NCI-H187 (cell line): Measurements from ENCODE around the gene ITGB2.
"Not testable (repeated sequence)": the region's sequence is repeated elsewhere in the genome, so short reads cannot be mapped to it uniquely, and the experiment has no call there.

ENCODE experiments used
- DNase-seq, 2 experiments: peaks; one replicate each; lab custom pipeline; 2025; lab: John Stamatoyannopoulos, UW

ITGB2 gene

GRCh38 chr21:44926331-44927101 is 5.8 kb upstream of the ITGB2 start:
- no peak for DNase-seq

- no peak for DNase-seq
Observed at GRCh38 chr21:44925378-44925755, 4.7 kb upstream of the ITGB2 start.

- no peak for DNase-seq
Observed at GRCh38 chr21:44924606-44925377, 4.1 kb upstream of the ITGB2 start.

- no peak for DNase-seq
Observed at GRCh38 chr21:44923480-44924084, 2.9 kb upstream of the ITGB2 start.

DNA sequence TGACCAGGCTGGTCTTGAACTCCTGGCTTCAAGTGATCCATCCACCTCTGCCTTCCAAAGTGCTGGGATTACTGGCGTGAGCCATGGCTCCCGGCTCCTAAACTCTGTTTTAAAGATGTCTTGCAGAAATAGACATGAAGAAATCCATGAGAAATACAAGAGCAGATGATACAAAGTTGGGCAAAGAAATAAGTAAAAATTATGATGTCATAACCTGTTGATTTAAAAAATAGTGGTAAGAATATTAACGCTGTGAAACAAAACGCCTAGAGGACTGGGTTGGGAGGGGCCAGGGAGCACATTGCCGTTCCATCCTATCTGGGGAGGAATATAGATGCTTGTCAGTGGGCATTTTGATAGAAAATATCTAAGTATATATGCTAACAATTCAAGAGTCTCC is 1.2 kb upstream of the ITGB2 start:
- no peak for DNase-seq

- no peak for DNase-seq
Observed at GRCh38 chr21:44919913-44920693, 596 bp downstream of the ITGB2 start.

DNA sequence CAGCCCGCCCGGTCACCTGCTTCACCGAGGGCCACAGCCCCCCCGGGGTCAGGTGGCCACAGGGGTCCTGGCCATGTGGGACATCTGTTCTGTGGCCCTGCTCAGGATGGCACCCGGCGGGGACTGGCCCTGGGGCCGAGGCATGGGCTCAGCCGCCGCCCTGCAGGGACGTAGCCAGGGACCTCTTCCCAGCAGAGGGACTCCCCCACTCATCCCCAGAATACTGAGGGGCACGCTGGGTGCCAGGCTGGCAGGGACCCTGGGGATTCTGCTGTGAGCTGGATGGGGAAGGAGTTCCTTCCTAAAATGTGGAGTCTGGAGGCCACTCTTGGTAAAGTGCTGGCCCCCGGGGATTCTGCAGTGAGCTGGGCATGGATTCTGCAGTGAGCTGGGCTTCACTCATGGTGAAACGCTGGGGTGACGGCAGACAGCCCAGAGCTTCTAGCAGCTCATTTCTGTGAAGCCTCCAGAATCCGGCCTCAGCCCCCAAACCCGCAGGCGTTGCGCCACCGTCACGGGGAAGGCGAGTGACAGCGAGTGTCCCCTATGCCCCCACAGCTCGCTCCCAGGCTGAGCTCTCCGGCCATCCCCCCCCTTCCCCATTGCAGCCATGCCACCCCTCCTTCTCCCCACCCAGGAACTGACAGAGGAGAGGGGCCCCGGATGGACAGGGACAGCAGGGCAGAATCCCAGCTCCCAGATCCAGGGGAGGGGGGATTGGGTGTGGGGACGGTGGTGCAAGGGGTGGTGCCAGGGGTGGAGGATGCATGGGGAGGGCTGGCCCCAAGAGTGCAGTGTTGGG is 1.4 kb downstream of the ITGB2 start:
- no peak for DNase-seq

GRCh38 chr21:44918581-44919033 is 2.1 kb downstream of the ITGB2 start:
- DNase-seq, result no peak

DNA sequence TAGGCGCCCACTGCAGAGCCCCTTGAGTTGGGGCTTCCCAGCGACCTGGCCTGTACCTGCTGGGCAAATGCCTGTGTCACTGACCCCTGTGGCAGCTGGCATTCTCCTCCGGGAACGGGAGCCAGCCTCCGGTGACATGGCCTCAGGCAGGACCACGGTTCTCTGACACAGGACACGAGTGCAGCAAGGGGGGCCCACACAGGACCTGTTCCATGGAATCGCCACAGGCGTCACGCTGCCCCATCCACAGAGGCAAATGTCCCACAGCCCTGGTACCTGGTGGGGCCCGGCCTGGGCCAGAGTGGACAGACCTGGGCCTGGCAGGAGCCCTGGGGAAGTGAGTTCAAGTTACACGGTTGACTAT is 2.6 kb downstream of the ITGB2 start:
- no peak for DNase-seq

DNA sequence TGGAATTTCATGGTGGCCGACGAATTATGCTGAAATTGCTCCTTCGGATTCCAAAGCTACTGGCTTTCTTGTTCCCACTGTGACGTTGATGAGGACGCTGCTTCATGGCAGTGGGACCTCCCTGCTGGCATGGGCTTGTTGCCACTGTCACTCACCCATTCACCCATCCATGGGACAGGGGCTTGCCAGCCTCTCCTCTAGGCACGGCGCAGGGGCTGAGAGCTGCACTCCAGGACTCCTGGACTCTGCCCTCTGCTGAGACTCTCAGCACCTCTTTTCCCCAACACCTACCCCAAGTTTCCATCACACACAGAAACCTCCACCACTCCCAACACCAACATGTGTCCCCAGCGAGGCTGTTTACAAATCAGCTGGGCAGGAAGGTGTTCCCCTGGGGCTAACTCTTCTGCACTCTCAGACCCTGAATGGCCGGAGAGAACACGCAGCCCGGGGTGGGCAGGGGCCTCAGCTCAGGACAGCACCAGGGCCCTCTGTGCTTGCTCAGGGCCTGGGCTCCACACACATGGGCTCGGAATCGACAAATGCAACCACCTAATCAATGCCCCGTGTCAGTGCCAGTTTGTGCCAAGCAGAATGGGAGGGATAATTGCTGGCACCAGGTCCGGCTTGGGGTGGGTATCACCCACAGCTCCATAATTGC is 3.1 kb downstream of the ITGB2 start:
- no peak for DNase-seq

DNA sequence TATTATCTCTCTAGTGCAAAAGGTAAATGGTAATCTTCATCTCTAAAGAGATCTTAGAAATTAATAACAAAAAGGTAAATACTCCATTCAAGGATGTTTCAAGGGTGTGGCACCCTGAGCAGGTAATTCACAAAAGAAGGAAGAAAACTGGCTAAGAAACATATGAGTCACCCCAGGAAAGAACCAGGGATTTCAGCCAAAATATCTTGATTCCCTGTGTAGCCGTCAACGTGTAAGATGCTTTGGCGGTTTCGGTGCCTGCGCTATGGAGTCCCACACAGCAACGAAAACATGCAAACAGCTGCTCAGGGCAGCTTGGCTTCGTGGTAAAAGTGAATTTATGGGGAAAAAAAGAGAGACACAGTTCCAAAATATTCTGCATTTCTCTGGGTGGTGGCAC is 3.7 kb downstream of the ITGB2 start:
- no peak for DNase-seq

DNA sequence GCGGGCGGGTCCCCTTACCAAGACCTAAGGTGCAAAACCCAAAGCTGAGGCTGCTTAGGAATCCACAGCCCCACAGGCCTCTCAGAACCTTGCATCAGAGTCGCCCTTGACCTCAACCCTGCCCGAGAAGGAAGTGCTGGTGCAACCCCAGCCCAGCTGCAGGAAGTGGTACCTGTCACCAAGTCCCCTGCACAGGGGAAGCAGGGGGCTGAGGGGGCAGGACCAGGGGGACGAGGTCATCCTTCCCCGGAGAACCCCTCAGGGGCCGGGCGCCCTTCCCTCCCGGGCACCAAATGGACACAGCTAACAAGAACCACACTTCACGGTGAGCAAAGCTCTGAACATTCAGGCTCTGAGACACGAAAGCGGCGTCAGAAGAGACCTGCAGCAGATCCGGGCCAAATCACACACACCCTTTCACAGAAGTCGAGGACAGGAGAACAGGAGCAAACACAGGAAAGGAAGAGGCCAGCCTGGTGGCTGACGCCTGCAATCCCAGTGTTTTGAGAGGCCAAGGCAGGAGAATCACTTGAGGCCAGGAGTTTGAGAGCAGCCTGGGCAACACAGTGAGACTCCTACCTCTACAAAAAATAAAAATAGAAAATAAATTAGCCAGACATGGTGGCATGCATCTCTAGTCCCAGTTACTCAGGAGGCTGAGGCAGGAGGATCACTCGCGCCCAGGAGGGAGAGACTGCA is 6.4 kb downstream of the ITGB2 start:
- no peak for DNase-seq

- DNase-seq, result no peak
Observed at GRCh38 chr21:44913425-44914175, 7.1 kb downstream of the ITGB2 start.

- not testable (repeated sequence) for DNase-seq
Observed at GRCh38 chr21:44912506-44913412, 7.9 kb downstream of the ITGB2 start.

DNA sequence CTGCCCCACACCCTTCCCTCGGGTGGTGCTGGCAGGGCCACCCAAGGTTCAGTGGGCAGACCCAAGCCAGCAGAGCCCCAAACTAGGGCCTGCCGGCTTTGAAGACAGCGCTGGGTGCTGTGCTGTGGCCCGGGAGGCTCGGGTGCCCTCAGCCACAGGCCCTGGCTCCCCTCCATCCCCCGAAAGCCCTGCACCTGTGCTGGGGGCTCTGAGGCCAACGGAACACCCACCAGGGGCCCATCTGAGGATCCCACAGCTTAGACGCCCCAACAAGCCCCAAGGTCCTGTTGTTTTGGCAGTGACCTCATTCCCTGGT is 8.6 kb downstream of the ITGB2 start:
- DNase-seq, result no peak

- no peak for DNase-seq
Observed at GRCh38 chr21:44911384-44912157, 9.1 kb downstream of the ITGB2 start.

- no peak for DNase-seq
Observed at GRCh38 chr21:44911068-44911383, 9.7 kb downstream of the ITGB2 start.
